Measurements from ENCODE around the gene PCNP.

GRCh38 chr3:101624857-101625256 lies 50.9 kb downstream of the PCNP start:
- no peak for TF ChIP-seq EZH2 (IDR thresholded peaks at IDR 0.05; ENCODE audit: borderline replicate concordance, insufficient read depth, low read depth, low read length, poor library complexity, severe bottlenecking)
- no peak for TF ChIP-seq CTCF (IDR thresholded peaks at IDR 0.05)
